GM12891 (cell line): ENCODE measurements around the gene FBXO34.

ENCODE experiments used
- DNase-seq: peaks from one replicate; pipeline ENCODE4 v3.0.0; 2011; ENCODE audit warnings: low spot score; ENCODE audit not compliant: insufficient read length
- FAIRE-seq: peaks from 2 replicates; lab custom pipeline; 2011; peaks lifted over from hg19 to GRCh38; lab: Jason Lieb, UNC
- PAX5 ChIP-seq: IDR thresholded peaks from 2 replicates; pipeline ENCODE4 v1.6.1; 2011; ENCODE audit warnings: low read length, moderate library complexity, mild to moderate bottlenecking; ENCODE audit not compliant: insufficient read depth, severe bottlenecking
- POLR2A ChIP-seq: IDR thresholded peaks from 2 replicates; pipeline ENCODE4 v1.6.1; 2011; ENCODE audit warnings: low read depth, low read length, control low read depth
- POLR2AphosphoS5 ChIP-seq: IDR thresholded peaks from 2 replicates; pipeline ENCODE4 v1.6.1; 2011; ENCODE audit warnings: low read depth, low read length, control low read depth
- POU2F2 ChIP-seq: IDR thresholded peaks from 2 replicates; pipeline ENCODE4 v1.6.1; 2011; ENCODE audit warnings: low read depth, mild to moderate bottlenecking, control low read depth, low read length, moderate library complexity
- SPI1 ChIP-seq: IDR thresholded peaks from 2 replicates; pipeline ENCODE4 v1.6.1; 2011; ENCODE audit warnings: low read depth, low read length, control low read depth
- TAF1 ChIP-seq: IDR thresholded peaks from 2 replicates; pipeline ENCODE4 v1.6.1; 2011; ENCODE audit warnings: low read depth, low read length, control low read depth

The FBXO34 gene

DNA sequence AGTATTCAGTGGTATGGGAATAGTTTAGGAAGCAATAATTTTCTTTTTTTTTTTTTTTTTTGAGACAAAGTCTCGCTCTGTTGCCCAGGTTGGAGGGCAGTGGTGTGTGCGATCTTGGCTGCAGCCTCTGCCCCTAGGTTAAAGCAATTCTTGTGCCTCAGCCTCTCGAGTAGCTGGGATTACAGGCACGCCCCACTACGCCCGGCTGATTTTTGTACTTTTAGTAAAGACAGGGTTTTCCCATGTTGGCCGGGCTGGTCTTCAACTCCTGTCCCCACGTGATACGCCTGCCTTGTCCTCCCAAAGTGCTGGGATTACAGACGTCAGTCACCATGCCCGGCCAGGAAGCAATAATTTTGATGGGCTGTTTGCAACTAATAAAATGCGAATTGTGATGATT lies 78.3 kb downstream of the FBXO34 start:
- FAIRE-seq (peak; percentile 69), DNase-seq (no peak)
- TF ChIP-seq TAF1 (no peak), POLR2AphosphoS5 (no peak), POLR2A (no peak), PAX5 (no peak), SPI1 (no peak), POU2F2 (no peak)

GRCh38 chr14:55350461-55350860 lies 79.2 kb downstream of the FBXO34 start:
- FAIRE-seq, result no peak
- TF ChIP-seq TAF1 (no peak), POLR2AphosphoS5 (no peak), POU2F2 (no peak), SPI1 (no peak), POLR2A (no peak), PAX5 (no peak)
- no peak for DNase-seq

GRCh38 chr14:55351111-55351510 lies 79.9 kb downstream of the FBXO34 start:
- no peak for TF ChIP-seq POLR2AphosphoS5
- TF ChIP-seq SPI1, result no peak
- no peak for TF ChIP-seq PAX5
- no peak for TF ChIP-seq TAF1
- TF ChIP-seq POLR2A, result no peak
- TF ChIP-seq POU2F2, result no peak
- FAIRE-seq, result no peak

DNA sequence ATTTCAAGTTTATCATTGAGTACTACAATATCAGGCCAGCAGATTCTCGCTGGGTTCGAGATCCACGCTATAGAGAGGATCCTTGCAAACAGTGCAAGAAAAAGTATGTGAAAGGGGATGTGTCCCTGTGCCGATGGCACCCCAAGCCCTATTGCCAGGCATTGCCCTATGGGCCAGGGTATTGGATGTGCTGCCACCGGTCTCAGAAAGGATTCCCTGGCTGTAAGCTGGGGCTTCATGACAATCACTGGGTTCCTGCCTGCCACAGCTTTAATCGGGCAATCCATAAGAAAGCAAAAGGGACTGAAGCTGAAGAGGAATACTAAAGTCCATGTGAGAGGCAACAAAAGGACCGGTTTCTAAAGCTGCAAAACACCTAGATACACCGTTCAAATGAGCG lies 81.0 kb downstream of the FBXO34 start:
- DNase-seq (no peak), FAIRE-seq (no peak)
- no peak for TF ChIP-seq POLR2AphosphoS5
- TF ChIP-seq TAF1, result no peak

More at GRCh38 chr14:55351111-55351510, 79.9 kb downstream of the FBXO34 start:
- no peak for DNase-seq

DNA sequence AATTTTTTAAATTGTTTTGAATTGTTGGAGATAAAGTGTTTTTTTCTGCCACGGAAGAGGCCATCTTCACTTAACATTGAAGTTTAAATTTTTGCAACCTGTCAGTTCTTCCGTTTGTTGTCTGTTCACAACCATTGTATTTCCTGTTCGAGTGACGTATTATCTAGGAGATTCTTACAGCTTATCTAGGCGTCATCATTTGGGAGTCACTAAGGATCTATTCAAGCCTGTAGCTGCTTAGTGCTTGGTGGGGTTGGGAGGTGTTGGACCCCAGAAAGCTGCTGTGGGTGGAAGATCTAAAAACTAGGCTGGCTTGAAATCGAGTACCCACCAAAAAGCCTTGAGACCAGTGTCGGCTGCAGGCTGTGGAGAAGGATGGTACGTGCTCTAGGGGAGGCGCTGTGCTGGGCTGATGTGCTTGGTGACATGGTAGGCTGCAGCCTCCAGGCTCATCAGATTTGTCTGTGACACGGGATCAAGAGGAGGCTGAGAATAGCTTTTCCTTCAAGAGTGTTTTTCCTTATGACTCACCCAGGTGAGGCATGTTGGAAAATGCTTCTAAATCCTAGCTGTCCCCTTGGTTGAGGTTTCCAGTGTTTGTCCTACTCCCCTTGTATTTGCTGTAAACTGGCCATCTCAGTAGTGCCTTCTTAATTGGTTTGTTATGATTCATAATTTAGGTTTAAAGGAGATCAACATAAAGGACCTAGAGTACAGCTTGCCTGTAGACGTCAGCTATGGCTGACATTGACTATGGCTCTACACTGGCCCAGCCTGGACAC lies 82.7 kb downstream of the FBXO34 start:
- TF ChIP-seq POLR2AphosphoS5, result no peak

DNA sequence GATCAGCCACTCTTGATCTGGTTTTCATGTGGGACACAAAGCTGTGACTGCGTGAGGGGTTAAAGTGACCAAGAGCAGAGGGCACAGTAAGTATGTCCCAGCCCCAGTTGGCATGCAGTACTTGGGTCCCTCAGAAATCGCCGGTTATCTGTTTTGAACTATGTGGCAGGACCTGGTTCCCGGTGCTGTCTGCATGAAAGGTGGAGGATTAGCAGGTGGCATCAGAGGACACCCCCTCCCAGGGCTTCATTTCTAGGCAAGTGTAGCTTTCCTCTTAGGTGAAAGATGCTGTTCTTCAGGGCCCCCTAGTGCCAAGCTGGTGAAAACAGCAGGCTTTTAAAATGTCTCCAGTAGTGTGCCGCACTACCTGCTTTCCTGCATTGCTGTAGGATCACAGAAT lies 83.3 kb downstream of the FBXO34 start:
- DNase-seq (no peak), FAIRE-seq (peak; percentile 66)
- TF ChIP-seq POLR2AphosphoS5, result no peak
- no peak for TF ChIP-seq POLR2A
- no peak for TF ChIP-seq TAF1
- no peak for TF ChIP-seq POU2F2
- no peak for TF ChIP-seq PAX5
- TF ChIP-seq SPI1, result no peak

More for the DNA sequence above, 82.7 kb downstream of the FBXO34 start:
- no peak for FAIRE-seq
- DNase-seq, result no peak

DNA sequence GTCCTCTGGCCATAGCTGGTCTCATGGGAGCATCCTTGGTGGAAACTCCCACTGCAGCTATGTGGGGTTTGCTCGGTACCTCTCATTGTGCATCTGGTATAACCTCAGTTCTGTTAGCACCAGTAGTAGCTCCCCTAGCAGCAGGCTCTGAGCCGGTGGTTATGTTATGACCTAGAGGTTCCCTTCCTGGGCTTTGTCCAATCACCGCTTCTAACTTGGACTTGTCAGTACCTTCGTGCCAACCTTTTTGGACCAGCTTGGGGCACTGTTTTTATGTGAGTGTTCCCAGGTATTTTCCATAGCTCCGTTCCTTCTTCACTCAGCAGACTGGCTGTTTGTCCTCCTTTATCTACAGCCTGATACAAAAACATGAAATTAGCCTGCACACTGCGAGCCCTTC lies 84.7 kb downstream of the FBXO34 start:
- TF ChIP-seq SPI1 (no peak), POLR2AphosphoS5 (no peak), POLR2A (no peak), PAX5 (no peak), TAF1 (no peak), POU2F2 (no peak)
- FAIRE-seq (no peak), DNase-seq (no peak)

GRCh38 chr14:55356913-55357312 lies 85.7 kb downstream of the FBXO34 start:
- no peak for DNase-seq
- no peak for TF ChIP-seq POLR2AphosphoS5
- FAIRE-seq, result no peak

GRCh38 chr14:55359307-55359706 lies 88.1 kb downstream of the FBXO34 start:
- DNase-seq (no peak), FAIRE-seq (peak; percentile 57)
- TF ChIP-seq TAF1 (no peak), POU2F2 (no peak), SPI1 (no peak), POLR2A (no peak), POLR2AphosphoS5 (no peak), PAX5 (no peak)

GRCh38 chr14:55361190-55361589 lies 90.0 kb downstream of the FBXO34 start:
- TF ChIP-seq PAX5, result no peak
- no peak for TF ChIP-seq POLR2AphosphoS5
- no peak for TF ChIP-seq TAF1
- no peak for TF ChIP-seq SPI1
- TF ChIP-seq POU2F2, result no peak
- TF ChIP-seq POLR2A, result no peak
- FAIRE-seq (no peak), DNase-seq (no peak)

DNA sequence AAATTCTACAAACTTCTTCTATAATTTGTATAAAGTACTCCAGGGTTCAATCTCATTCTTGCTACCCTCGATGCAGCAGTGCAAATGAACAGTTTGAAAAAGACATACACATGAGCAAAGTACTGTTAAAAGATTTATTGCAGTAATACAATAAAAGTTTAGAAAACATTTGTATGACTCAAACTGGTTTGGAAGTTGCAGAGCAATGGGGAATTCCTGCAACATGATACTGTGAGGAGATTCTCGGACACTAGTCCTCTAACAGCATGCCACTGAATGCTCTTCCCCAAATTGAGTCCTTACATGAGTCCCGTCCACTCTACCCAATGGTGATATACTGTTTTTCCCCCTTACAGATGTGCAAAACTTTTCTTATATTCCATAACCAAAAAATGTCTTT lies 95.0 kb downstream of the FBXO34 start:
- FAIRE-seq, result no peak
- no peak for TF ChIP-seq PAX5
- TF ChIP-seq POLR2A, result no peak
- DNase-seq, result no peak
